ENCODE measurements around the gene THEMIS.

THEMIS gene

DNA sequence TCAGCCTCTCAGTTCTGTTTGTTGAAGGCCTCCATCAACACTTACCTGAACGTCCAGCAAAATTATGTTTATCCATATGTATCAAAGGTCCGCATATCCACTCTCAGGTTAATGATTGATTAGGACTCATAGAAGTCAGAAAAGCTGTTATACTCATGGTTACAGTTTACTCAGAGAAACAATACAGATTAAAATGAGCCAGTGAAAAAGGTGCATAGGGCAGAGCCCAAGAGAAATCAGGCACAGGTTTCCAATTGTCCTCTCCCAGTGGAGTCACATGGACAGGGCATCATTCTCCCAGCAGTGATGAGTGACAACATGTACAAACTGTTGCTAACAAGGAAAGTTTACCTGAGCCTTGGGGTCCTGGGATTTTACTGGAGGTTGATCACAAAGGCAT is 36.2 kb downstream of the THEMIS start:
- Histone ChIP-seq H4K20me1 (ENCODE audit: insufficient read depth, low read length) (no peaks in the 10 kb centered on the region), H3K4me3 (ENCODE audit: low read depth in 1 of 2, low read length in 2 of 2) (no peak overlapping the region), H3K27ac (ENCODE audit: low read length) (no peak overlapping the region), H3K79me2 (ENCODE audit: insufficient read depth, low read length) (peaks cover 9% of the 10 kb centered on the region; the same call in 1 of the 2 replicates), H3K9me3 (ENCODE audit: insufficient read depth, low read length, severe bottlenecking) (no peaks in the 10 kb centered on the region), H3K27me3 (ENCODE audit: insufficient read depth, low read length, poor library complexity) (no peaks in the 10 kb centered on the region), H2AFZ (ENCODE audit: low read depth, low read length) (no peak overlapping the region), H3K9ac (ENCODE audit: low read depth, low read length) (no peak overlapping the region), H3K36me3 (ENCODE audit: insufficient read depth, low read length) (no peaks in the 10 kb centered on the region), H3K4me2 (ENCODE audit: insufficient read depth, low read length) (no peak overlapping the region), H3K4me1 (ENCODE audit: insufficient read depth, low read length) (no peaks in the 10 kb centered on the region)
- DNase-seq (no peak), ATAC-seq (ENCODE audit: insufficient read depth, low read depth) (no peak)
- no peak for TF ChIP-seq EZH2 (IDR thresholded peaks at IDR 0.05; ENCODE audit: borderline replicate concordance, low read depth, low read length, severe bottlenecking)
- TF ChIP-seq, protein P1, sequence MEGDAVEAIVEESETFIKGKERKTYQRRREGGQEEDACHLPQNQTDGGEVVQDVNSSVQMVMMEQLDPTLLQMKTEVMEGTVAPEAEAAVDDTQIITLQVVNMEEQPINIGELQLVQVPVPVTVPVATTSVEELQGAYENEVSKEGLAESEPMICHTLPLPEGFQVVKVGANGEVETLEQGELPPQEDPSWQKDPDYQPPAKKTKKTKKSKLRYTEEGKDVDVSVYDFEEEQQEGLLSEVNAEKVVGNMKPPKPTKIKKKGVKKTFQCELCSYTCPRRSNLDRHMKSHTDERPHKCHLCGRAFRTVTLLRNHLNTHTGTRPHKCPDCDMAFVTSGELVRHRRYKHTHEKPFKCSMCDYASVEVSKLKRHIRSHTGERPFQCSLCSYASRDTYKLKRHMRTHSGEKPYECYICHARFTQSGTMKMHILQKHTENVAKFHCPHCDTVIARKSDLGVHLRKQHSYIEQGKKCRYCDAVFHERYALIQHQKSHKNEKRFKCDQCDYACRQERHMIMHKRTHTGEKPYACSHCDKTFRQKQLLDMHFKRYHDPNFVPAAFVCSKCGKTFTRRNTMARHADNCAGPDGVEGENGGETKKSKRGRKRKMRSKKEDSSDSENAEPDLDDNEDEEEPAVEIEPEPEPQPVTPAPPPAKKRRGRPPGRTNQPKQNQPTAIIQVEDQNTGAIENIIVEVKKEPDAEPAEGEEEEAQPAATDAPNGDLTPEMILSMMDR (IDR thresholded peaks at IDR 0.05; ENCODE audit: borderline replicate concordance, extremely low read depth, low read length, poor library complexity, severe bottlenecking), result no peak

DNA sequence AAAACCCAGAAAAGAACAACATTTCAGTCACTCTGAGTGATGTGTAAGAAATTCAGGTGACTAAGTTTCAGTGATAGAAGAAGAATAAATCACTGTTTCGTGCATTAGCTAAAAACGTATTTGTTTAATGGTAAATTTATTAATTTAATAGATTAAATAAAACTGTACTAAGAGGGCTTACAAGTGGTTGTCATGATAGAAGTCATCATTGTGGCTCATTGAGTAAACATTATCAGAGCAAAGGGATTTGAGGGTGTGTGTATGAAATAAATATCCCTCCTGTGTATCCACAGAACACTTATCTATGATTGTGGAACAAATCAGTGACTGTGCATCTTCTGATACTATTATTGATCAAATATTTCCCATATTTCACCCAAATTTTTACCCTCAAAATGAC is 40.1 kb downstream of the THEMIS start:
- Histone ChIP-seq H2AFZ (ENCODE audit: low read depth, low read length) (no peak overlapping the region), H4K20me1 (ENCODE audit: insufficient read depth, low read length) (no peaks in the 10 kb centered on the region), H3K27ac (ENCODE audit: low read length) (no peak overlapping the region), H3K9me3 (ENCODE audit: insufficient read depth, low read length, severe bottlenecking) (no peaks in the 10 kb centered on the region), H3K4me2 (ENCODE audit: insufficient read depth, low read length) (no peak overlapping the region), H3K79me2 (ENCODE audit: insufficient read depth, low read length) (no peaks in the 10 kb centered on the region), H3K4me3 (ENCODE audit: low read depth in 1 of 2, low read length in 2 of 2) (no peak overlapping the region), H3K36me3 (ENCODE audit: insufficient read depth, low read length) (no peaks in the 10 kb centered on the region), H3K27me3 (ENCODE audit: insufficient read depth, low read length, poor library complexity) (no peaks in the 10 kb centered on the region), H3K9ac (ENCODE audit: low read depth, low read length) (no peak overlapping the region), H3K4me1 (ENCODE audit: insufficient read depth, low read length) (peaks cover 10% of the 10 kb centered on the region; the same call in 1 of the 2 replicates)
- DNase-seq, result no peak
- no peak for ATAC-seq (ENCODE audit: insufficient read depth, low read depth)
- TF ChIP-seq, protein P1 (IDR thresholded peaks at IDR 0.05; ENCODE audit: borderline replicate concordance, extremely low read depth, low read length, poor library complexity, severe bottlenecking), result no peak
- TF ChIP-seq EZH2 (IDR thresholded peaks at IDR 0.05; ENCODE audit: borderline replicate concordance, low read depth, low read length, severe bottlenecking), result no peak

DNA sequence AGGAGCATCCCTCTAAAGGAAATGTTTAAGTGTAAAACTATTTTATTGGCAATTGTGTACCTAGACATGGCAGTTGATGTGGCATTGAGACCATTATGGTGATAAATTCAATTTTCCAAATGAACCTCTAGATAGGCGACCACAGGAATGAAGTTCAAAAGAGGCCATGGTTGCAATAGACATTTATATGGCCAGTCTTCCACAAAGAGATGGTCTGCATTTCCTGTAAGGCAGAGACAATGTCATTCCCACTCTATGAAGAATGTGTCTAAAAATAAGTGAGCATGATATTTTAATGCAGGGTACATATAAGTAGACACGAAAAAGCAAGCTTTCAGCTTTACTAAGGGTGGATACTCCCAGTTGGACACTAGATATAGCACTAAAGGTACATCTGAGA is 40.9 kb downstream of the THEMIS start:
- H3K4me3 ChIP-seq (ENCODE audit: low read depth in 1 of 2, low read length in 2 of 2), result no peak overlapping the region
- no peak overlapping the region for H3K9ac ChIP-seq (ENCODE audit: low read depth, low read length)
- no peak for DNase-seq

More for the DNA sequence above, 40.9 kb downstream of the THEMIS start:
- peaks cover 10% of the 10 kb centered on the region; the same call in 1 of the 2 replicates for H3K4me1 ChIP-seq (ENCODE audit: insufficient read depth, low read length)
- H3K36me3 ChIP-seq (ENCODE audit: insufficient read depth, low read length), result no peaks in the 10 kb centered on the region
- H3K79me2 ChIP-seq (ENCODE audit: insufficient read depth, low read length), result no peaks in the 10 kb centered on the region
- H4K20me1 ChIP-seq (ENCODE audit: insufficient read depth, low read length), result no peaks in the 10 kb centered on the region
- TF ChIP-seq, protein P1 (IDR thresholded peaks at IDR 0.05; ENCODE audit: borderline replicate concordance, extremely low read depth, low read length, poor library complexity, severe bottlenecking), result no peak
- no peak for TF ChIP-seq EZH2 (IDR thresholded peaks at IDR 0.05; ENCODE audit: borderline replicate concordance, low read depth, low read length, severe bottlenecking)
- H3K27ac ChIP-seq (ENCODE audit: low read length), result no peak overlapping the region
- ATAC-seq (ENCODE audit: insufficient read depth, low read depth), result no peak
- H3K27me3 ChIP-seq (ENCODE audit: insufficient read depth, low read length, poor library complexity), result no peaks in the 10 kb centered on the region
- H3K9me3 ChIP-seq (ENCODE audit: insufficient read depth, low read length, severe bottlenecking), result no peaks in the 10 kb centered on the region
- no peak overlapping the region for H3K4me2 ChIP-seq (ENCODE audit: insufficient read depth, low read length)
- no peak overlapping the region for H2AFZ ChIP-seq (ENCODE audit: low read depth, low read length)

All from DND-41 (cell line).